ENCODE data around the gene CREBL2.
"Not testable (repeated sequence)": the region's sequence is repeated elsewhere in the genome, so short reads cannot be mapped to it uniquely, and the experiment has no call there.

Gene CREBL2

DNA sequence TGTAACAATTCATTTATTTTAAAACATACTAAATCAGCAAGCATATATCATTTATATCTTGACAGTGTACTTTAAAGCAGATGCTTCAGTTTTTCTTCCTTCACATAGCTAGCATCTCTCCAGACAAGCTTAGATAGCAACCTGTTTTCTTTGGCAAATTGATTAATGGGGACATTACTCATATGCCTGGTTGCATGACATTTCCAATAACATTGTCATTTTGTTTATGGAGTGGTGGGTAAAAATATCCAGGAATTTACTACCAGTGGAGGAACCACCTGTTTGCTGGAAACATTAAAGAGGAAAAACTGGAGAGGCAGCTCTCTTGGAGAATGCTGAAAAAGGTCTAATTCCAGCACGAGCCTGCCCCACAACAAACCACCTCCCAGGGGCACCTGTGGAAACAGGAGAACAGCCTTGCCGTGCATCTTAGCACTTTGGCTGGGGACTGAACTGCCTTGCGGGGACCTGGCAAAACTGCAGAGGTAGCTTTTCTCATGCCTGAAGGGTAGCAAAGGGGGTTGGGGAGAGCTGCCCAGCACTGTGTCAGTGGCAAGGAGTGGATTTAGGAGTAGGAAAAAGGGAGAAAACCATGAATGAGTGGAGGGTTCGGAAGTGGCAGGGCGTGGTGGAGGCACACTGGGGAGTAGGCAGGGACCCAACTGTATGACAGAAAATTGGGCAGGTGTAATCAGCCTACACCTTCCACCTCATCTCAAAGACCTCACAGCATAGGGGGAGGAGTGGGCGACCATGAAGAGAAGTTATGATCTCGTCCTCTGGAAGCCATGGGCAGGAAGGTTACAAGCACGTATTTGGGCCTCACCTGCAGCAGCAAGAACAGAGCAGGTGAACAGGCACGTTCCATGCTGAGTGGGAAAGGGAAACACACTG, 11.7 kb upstream of the CREBL2 start:
- DNase-seq, result no peak

DNA sequence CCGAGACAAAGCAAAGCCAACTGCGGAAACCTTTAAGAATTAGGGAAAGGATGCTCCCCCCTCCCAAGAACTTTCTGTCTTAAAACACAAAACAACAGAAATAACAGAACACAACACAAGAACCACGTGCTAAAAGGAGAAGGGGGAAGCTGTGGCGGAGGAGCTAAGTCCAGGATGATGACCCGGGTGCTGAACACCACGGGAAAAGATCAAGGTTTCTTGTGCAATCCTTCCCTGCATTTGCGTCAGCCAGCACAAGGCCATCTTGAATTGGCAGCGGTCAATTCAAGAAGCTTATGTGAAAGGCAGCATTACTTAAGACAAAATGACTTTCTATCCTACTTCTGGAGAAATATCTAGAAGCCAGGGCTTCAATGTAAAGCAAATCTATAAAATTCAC, 11.0 kb upstream of the CREBL2 start:
- DNase-seq, result no peak

DNA sequence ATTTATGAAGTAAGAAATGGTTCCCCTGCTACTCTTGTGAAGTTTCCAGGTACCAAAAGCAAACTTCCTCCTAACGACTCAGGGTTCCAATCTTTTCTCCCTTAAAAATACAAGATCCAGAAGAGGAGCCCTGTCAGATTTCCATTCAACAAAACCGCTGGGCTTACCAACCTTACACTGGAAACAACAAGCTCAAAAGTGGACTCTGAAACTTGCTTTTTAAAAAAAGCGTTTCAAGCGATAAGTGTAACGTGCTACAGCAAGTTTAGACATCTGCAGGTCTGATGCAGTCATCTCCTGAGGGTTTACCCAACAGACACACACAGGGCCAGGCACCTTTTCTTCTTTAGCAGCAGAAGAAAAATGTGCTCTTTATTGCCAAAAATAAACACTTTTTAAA, 6.9 kb upstream of the CREBL2 start:
- no peak for DNase-seq

DNA sequence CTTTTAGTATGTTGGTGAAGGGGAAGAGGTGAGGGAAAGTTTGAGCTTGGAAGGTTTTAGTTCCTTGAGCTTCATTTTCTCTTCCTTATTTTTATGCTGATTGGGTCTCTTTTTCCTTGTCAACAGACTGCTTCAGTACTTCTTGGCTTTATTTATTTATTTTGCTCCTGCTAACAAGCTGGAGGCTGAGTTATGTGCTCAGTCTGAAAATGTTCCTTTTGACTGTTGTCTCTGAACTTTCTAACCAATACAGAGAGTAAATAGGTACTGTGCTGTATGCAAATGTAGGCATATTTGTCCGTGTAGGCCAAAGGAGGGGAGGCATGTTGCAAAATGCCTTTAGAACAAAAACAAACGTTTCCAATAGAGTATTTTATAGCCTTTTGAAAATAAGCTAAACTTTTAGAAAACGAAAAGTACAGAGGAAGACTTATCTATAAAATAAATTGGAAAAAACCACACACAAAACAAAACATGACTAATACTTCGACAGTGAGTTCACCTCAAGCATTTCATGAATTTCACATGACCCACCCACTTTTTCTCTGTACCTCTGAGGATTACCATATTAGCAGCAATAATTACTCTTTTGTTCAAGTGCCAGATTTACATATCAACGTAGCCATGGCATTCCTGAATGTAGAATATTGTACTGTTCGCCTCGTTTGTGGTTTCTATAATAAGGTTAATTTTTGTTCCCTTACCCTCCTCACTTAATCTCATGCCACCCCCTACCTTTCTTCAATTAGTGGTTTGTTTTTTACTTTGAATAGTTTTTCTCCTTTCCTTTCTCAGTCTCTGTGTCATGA, 4.7 kb upstream of the CREBL2 start:
- DNase-seq, result no peak

DNA sequence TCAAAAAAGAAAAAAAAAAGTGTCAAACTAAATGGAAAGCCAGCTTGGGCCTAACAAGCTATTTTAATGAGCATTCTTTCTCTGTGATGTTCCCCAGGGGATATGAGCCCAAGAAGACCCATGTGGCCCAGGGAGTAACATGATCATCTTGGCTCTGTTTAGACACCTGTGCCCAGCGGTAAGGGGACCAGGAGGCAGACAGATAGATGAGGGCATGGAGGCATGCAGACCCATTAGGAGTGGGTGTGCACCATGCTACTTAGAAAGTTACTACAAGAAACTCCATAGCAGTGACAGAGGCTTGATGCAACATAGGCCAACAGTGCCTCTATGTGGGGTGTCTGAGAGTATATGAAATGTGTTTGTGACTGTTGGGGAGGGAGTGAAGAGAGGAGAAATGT, 3.1 kb upstream of the CREBL2 start:
- no peak for DNase-seq

DNA sequence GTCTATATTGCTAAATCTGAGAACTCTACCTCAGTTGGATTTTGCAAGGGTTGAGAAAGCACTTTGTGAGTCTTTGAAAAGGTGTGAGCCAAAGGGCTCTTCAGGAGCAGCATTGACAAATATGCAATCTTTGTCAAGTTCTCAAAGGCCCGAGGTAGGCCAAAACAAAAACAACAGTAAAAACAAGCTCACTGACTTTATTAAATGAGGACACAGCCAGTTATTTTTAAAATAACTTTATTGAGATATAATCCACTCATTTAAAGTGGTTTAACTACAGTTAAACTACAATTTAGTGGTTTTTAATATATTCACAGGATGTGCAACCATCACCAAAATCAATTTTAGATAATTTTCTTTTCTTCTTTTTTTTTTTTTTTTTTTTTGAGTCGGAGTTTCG, 2.0 kb upstream of the CREBL2 start:
- DNase-seq, result no peak

DNA sequence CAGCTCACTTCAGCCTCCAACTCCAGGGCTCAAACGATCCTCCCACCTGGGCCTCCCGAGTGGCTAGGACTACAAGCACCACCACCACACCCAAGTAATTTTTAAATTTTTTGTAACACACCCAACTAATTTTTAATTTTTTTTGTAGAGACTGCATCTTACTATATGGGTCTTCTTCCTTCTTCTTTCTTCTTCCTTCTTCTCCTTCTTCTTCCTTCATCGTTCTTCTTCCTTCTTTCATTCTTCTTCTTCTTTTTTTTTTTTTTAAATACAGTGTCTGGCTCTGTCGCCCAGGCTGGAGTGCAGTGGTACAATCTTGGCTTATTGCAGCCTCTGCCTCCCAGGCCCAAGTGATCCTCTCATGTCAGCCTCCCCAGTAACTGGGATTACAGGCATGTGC, 965 bp upstream of the CREBL2 start:
- no peak for DNase-seq

DNA sequence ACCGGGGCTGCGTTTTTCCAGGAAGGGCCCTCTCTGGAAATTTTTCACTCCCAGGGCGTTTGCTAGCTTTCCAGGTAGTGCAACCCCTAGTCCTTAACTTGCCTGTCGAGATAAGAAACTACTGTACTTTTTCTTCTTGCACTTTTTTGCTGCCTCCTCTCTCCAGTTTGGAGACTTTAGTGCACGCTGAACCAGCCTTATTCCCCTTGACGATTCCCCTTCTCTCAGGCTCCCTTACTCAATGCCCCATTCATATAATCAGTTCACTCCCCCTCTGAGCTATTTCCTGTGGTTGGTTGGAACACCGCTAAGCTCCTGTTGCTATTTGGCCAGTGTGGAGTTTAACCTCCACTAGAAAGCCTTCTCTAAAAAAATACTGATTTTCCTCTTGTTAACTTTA, 682 bp downstream of the CREBL2 start:
- DNase-seq, result no peak

DNA sequence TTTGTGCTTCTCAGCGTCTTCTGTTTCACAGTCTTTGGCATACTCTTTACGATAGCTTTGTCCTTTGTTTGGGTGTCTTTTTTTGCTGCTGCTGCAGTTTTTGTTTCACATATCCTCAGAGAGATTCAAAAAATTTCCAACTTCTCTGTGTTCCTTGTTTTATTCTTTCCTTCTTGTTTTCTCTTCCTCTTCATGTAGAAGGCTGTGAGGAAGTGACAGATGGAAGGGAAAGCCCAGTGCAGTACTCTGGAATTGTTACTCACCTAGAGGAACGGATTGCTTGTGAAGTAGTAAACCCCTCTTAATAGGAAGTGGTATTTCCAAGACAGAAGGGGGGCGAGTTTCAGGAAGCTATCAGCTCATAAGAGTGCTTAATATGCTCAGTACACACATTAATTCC, 1.7 kb downstream of the CREBL2 start:
- no peak for DNase-seq

DNA sequence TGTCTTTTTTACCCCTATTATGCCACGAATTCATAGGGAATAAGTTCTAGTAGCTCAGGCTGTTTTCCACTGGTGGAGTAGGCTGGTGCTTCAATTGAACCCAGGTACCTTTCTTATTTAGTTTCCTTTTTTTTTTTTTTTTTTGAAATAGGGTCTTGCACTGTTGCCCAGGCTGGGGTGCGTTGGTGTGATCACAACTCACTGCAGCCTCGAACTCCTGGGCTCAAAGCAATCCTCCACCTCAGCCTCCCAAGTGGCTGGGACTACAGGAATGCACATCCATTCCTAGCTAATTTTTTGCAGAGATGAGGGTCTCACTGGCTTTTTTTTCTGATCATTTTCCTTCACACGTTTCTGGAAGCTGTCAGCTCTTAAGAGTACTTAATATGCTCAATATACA, 2.7 kb downstream of the CREBL2 start:
- no peak for DNase-seq

DNA sequence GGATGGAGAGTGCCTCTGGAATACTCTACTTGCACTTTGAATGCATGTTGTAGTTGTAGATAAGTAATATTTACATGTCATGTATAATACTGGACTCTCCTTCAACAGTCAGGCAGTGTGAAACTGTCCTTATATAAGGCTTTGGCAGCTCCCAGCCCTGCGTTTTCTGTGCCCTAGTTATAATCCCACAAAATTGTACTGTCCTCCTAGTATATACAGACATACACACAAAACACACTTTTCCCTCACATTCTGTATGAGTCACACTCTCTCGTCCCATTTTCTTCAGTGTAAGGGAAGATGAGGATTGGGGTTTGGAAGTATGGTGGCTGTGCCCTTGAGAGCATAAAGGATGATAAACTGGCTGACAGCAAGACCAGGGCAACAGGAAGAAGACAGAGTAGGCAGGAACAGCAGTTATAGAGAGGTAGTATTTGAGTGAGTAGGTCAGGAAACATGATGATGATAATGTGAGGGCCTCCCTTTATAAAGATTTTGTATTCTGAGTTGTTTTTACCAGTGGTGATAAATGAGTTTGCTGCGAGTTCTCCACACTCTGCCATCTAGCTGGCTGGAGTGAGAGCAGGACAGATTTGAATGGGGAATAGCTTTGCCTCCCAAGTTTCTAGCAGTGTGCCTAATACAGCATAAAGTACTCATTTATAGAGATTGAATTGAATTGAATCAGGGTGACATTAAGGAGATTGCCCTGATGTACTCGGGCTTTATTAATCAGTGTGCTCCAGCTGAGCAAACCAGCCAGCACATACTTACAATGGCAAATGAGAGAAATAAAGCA, 5.0 kb downstream of the CREBL2 start:
- no peak for DNase-seq

DNA sequence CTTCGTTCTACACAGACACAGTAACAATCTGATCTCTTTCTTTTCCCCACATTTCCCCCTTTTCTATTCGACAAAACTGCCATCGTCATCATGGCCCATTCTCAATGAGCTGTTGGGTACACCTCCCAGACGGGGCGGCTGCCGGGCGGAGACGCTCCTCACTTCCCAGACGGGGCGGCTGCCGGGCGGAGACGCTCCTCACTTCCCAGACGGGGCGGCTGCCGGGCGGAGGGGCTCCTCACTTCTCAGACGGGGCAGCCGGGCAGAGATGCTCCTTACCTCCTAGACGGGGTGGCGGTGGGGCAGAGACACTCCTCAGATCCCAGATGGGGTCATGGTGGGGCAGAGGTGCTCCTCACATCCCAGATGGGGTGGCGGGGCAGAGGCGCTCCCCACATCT, 6.4 kb downstream of the CREBL2 start:
- not testable (repeated sequence) for DNase-seq

DNA sequence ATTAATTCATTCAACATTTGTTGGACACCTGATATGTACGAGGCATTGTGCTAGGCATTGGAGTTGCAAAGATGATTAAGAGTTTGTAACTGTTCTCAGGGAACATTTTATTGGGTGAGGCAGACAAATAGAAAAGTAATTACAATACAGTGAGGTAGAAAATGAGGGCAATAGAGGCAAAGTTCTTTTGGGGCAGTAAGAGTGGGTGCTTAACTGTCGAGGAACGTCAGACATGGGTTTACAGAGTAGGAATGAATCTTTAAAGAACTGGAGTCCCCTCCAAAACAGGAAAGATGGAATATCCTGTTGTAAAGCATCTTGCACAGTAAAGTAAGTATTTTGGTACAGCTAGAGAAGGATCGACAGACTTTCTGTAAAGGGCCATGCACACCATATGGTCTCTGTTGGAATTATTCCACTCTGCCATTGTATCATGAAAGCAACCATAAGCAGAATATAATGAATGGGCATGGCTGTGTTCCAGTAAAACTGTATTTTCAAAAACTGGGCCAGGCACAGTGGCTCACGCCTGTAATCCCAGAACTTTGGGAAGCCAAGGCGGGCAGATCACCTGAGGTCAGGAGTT, 9.1 kb downstream of the CREBL2 start:
- no peak for DNase-seq

DNA sequence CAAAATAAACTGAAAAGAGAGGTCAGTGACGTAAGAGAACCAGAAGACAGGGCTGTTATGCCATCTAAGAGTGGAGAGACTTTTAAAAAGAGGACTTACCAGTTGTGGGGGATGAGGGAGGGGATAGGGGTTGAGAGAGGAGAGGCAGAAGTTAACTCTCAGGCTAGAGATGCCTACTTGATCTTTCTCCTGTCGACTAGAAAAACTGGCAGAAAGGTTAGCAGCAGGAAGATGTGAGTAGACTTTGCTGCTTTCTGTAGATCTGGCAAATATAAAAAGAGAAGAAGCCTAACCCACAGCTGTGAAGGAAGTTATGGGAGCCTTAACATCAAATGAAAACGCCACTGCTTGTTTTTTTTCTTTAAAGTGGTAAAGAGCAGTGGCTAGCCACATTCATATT, 10.7 kb downstream of the CREBL2 start:
- no peak for DNase-seq

DNA sequence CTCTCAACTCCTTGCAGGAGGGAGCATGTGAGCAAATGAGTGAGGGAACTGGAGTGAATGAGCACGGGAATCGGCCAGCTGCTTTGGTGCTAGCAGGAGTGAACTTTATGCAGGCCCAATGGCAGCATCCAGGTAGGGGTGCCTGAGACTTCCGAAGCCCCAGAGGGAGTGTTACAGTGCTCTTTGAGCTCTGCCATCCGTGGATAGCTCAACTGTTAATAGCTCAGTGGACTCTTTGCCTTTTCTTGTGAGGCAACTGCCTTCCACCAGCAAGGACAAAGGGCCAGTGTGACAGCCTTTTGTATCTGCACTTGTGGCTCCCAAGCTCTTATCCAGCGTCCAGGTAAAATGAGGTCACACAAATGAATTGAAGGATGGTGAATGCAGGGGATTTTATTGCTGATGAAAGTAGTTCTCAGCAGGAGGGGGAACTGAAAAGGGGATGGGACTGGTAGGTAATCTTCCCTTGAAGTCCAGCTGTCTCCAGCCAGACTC, 12.9 kb downstream of the CREBL2 start:
- DNase-seq, result no peak

DNA sequence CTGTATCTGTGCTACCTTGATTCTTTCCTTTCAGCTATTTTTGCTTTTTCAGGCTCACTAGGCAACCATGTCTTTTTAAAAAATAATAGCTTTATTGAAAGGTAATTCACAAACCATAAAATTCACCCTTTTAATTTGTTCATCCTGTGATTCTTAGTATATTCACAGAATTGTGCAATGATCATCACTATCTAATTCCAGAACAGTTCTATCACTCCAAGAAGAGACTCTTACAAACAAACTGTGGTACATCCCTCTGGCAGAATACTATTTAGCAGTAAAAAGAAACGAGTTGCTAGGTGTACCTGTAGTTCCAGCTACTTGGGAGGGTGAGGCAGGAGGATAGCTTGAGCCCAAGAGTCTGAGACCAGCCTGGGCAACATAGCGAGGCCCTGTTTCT, 14.8 kb downstream of the CREBL2 start:
- DNase-seq, result no peak

DNA sequence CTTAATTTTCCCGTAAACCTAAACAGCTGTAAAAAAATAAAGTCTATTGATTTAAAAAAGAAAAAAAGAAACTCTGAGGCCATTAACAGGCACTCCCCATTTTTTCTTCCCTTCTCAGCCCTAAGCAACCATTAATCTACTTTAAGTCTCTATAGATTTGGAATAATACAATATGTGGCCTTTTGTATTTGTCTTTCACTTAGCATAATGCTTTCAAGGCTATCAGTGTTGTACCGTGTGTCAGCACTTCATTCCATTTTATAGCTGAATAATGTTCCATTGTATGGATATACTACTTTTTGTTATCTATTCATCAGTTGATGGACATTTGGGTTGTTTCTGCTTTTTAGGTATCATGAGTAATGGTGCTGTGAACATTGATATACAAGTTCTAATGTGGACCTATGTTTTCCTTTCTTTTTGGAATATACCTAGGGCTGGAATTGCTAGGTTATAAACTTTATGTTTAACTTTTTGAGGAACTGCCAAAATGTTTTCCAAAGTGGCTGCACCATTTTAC, 15.7 kb downstream of the CREBL2 start:
- DNase-seq, result no peak

DNA sequence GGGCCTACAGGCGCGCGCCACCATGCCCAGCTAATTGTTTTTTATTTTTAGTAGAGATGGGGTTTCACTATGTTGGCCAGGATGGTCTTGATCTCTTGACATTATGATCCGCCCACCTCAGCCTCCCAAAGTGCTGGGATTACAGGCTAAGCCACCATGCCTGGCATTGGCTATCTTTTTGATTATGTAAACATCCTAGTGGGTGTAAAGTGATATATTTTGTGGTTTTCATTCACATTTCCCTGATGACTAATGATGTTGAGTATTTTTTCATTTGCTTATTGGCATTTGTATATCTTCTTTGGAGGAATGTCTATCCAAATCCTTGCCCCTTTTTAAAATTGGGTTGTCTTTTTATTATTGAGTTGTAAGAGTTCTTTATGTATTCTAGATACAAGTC, 16.3 kb downstream of the CREBL2 start:
- no peak for DNase-seq

DNA sequence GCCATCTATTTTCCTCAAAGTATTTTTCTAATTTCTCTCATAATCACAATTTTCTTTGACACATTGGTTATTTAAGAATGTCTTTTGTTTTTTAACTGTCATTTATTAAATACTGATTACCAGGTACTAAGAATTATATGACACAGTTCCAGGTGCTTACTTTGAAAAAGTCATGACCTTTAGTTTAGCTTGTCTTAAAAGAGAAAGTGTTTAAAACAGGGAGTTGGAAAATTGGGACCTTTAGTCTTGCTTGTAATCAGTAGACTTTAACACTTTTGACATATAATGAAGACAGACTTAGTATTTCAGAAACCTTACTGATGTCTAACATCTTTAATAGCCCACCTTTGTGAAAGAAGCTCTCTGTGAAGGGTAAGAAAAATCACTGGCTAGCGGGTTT, 19.2 kb downstream of the CREBL2 start:
- no peak for DNase-seq

DNA sequence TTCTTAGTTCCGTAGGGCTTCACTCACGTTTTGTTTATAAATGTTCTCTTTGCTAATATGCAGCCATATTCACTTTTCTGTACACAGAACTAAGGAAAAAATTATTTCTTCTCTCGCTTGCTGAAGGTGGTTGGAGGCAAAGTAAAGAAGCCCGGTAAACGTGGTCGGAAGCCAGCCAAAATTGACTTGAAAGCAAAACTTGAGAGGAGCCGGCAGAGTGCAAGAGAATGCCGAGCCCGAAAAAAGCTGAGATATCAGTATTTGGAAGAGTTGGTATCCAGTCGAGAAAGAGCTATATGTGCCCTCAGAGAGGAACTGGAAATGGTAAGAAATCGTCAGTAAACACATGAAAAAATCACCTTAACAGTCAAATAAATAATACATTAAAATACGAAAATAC, 24.0 kb downstream of the CREBL2 start:
- no peak for DNase-seq

DNA sequence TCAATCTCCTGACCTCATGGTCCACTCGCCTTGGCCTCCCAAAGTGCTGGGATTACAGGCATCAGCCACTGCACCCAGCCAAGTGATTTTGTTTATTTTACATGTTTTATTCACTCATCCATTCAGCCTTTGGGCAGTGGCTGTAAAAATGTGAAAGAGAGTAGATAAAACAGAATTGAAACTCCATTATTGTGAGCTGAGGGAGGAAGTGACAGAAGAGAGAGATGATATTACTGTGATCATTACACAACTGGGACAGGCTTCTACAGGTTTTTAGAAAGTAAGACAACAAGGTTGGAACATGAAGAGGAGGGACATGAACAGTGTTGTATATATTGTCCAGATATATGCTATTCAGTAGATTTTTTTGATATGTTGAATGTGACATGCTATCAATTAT, 25.0 kb downstream of the CREBL2 start:
- DNase-seq, result no peak

DNA sequence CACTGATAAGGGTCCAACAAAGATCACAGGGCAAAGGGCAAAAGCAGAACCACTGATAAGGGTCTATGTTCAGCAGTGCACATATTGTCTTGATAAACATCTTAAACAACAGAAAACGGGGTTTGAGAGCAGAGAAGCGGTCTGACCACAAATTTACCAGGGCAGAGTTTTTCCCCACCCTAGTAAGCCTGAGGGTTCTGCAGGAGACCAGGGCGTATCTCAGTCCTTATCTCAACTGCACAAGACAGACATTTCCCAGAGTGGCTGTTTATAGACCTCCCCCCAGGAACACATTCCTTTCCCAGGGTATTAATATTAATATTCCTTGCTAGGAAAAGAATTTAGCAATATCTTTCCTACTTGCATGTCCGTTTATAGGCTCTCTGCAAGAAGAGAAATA, 28.3 kb downstream of the CREBL2 start:
- not testable (repeated sequence) for DNase-seq

DNA sequence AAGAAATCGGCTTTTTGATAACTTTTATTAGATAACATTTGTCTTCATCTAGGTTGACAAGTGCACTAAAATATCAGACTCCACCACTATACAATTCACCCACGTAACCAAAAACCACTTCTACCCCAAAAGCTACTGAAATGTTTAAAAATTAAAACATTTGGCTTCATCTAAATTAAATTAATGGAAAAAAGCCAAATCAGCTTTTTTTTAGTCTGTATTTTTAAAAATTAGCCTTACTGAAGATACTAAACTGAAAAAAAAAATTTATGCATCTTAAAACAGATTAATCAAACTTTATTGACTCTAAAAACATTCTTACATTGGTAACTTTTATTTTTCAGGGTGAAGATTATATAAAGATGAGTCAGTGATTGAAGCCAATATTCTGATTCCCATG, 30.0 kb downstream of the CREBL2 start:
- DNase-seq, result no peak
